Coronary artery (tissue), 2 donors: ENCODE measurements around the gene C1QL4.

Experiments used
- DNase-seq: peaks from one replicate; pipeline ENCODE4 v3.0.0-alpha.2; 2017; ENCODE audit warnings: low spot score
- H3K27ac ChIP-seq, 2 donors: fragments of 200-600 bp; sonication (generic); one replicate each; pipeline ENCODE4 v1.5.1; 2016 to 2019
- H3K4me3 ChIP-seq: fragments of 200-600 bp; sonication (generic); 2 replicates; pipeline ENCODE4 v1.5.1; 2016; ENCODE audit warnings: mild to moderate bottlenecking, moderate library complexity
- CTCF ChIP-seq: fragments of 200-600 bp; sonication (generic); IDR thresholded peaks from one replicate; pipeline ENCODE4 v1.5.1; 2019; ENCODE audit warnings: antibody characterized with exemption

C1QL4 gene

GRCh38 chr12:49367381-49368239 lies 30.6 kb upstream of the C1QL4 start, which contains the start of gene SPATS2:
Gene SPATS2, plus strand, starts transcription at chr12:49367462. Its CDS starts 93,551 bp downstream, at chr12:49461013.
- no peak for TF ChIP-seq CTCF
- DNase-seq: no peak
- Histone ChIP-seq H3K4me3 (peak within 1 kb of the TSS; percentile 85), H3K27ac (peak within 1 kb of the TSS; percentile 74 to 95)

- H3K27ac ChIP-seq: peak overlapping the region; percentile 74 to 95
- peak overlapping the region; percentile 85 for H3K4me3 ChIP-seq
- peak; percentile 93 for DNase-seq
- no peak for TF ChIP-seq CTCF
Observed at GRCh38 chr12:49366652-49367380, 29.8 kb upstream of the C1QL4 start.

- Histone ChIP-seq H3K4me3 (peak overlapping the region; percentile 85), H3K27ac (peak overlapping the region; percentile 74 to 95)
- TF ChIP-seq CTCF: no peak
- no peak for DNase-seq
Observed at GRCh38 chr12:49366096-49366651, 29.2 kb upstream of the C1QL4 start.

- DNase-seq: no peak
- H3K27ac ChIP-seq: peak overlapping the region in 1 of 2 donors; percentile 3
Observed at GRCh38 chr12:49365542-49365941, 28.6 kb upstream of the C1QL4 start.

GRCh38 chr12:49364989-49365388 lies 28.0 kb upstream of the C1QL4 start:
- no peak for TF ChIP-seq CTCF
- peak overlapping the region in 1 of 2 donors; percentile 54 for H3K27ac ChIP-seq
- H3K4me3 ChIP-seq: no peak overlapping the region
- no peak for DNase-seq

More at GRCh38 chr12:49365542-49365941, 28.6 kb upstream of the C1QL4 start:
- H3K4me3 ChIP-seq: no peak overlapping the region
- TF ChIP-seq CTCF: no peak

- no peak for TF ChIP-seq CTCF
- Histone ChIP-seq H3K4me3 (no peak overlapping the region), H3K27ac (no peak overlapping the region)
- DNase-seq: no peak
Observed at GRCh38 chr12:49362077-49362476, 25.1 kb upstream of the C1QL4 start.
